Measurements from ENCODE around the gene TBC1D22A. TPM values are rescaled to one million over a fixed set of nuclear protein-coding genes. Genes with fewer than 3 reads are reported as not detected.

The TBC1D22A gene
- total RNA-seq, 1 experiment from 2014 or later, result 20.9 TPM

GRCh38 chr22:47091246-47091651, 328.8 kb downstream of the TBC1D22A start:
- TF ChIP-seq SP1 (IDR thresholded peaks at IDR 0.05; ENCODE audit: low read depth) (no peak), ZNF274 (IDR thresholded peaks at IDR 0.05; ENCODE audit: low read depth, low read length) (no peak)
- intact Hi-C loops (cut with micrococcal nuclease), result no loop called here
- Histone ChIP-seq H3K79me2 (ENCODE audit: insufficient read depth, low read length) (no peaks in the 10 kb centered on the region), H2AFZ (ENCODE audit: low read depth, low read length, poor library complexity, severe bottlenecking) (no peak overlapping the region), H3K4me2 (ENCODE audit: low read length) (no peak overlapping the region), H4K20me1 (ENCODE audit: insufficient read depth) (no peaks in the 10 kb centered on the region), H3K4me1 (ENCODE audit: control insufficient read depth in 1 of 2, insufficient read depth in 2 of 2, low read length in 2 of 2) (peaks cover 0 to 9% of the 10 kb centered on the region in 2 experiments; a peak in 1 of 4 replicates), H3K27me3 (ENCODE audit: insufficient read depth, low read length) (no peaks in the 10 kb centered on the region), H3K9ac (ENCODE audit: low read length) (no peak overlapping the region), H3K4me3 (replicated peaks in 1 of 2; ENCODE audit: low read depth in 1 of 2, low read length in 2 of 2) (no peak overlapping the region), H3K9me3 (ENCODE audit: control insufficient read depth in 1 of 2, insufficient read depth in 1 of 2, low read depth in 1 of 2, low read length in 2 of 2) (peaks cover 6 to 8% of the 10 kb centered on the region in 2 experiments; a peak in 2 of 4 replicates), H3K36me3 (ENCODE audit: control insufficient read depth in 1 of 2, insufficient read depth in 2 of 2, low read length in 2 of 2) (no peaks in the 10 kb centered on the region), H3K9me2 (ENCODE audit: insufficient read depth) (no peaks in the 10 kb centered on the region), H3K27ac (ENCODE audit: low read depth, low read length) (no peak overlapping the region)
- ATAC-seq, result no peak
- CTCF ChIA-PET, result no interaction called here
- DNase-seq (ENCODE audit: low read depth, low spot score), result no peak
- no TSS peak for BruUV-seq (replicated peaks)
- POLR2A ChIA-PET, result no interaction called here
- RAD21 ChIA-PET (ENCODE audit: low non-redundant PET in 1 of 2, low total read pairs in 2 of 2, uncharacterized antibody in 2 of 2, unreplicated experiment in 2 of 2), result no interaction called here

GRCh38 chr22:47091921-47092700, 329.7 kb downstream of the TBC1D22A start:
- peaks cover 6 to 8% of the 10 kb centered on the region in 2 experiments; a peak in 2 of 4 replicates for H3K9me3 ChIP-seq (ENCODE audit: control insufficient read depth in 1 of 2, insufficient read depth in 1 of 2, low read depth in 1 of 2, low read length in 2 of 2)
- ChIA-PET POLR2A (no interaction called here), CTCF (no interaction called here), RAD21 (ENCODE audit: low non-redundant PET in 1 of 2, low total read pairs in 2 of 2, uncharacterized antibody in 2 of 2, unreplicated experiment in 2 of 2) (no interaction called here)
- no peak overlapping the region for H3K27ac ChIP-seq (ENCODE audit: low read depth, low read length)
- no peak for ATAC-seq
- H3K27me3 ChIP-seq (ENCODE audit: insufficient read depth, low read length), result no peaks in the 10 kb centered on the region
- TF ChIP-seq SIN3A (IDR thresholded peaks at IDR 0.05; ENCODE audit: low read depth) (no peak), YY1 (IDR thresholded peaks at IDR 0.05; ENCODE audit: extremely low read depth, insufficient replicate concordance, low read depth, low read length) (no peak), TCF7L2 (IDR thresholded peaks at IDR 0.05; ENCODE audit: borderline replicate concordance, extremely low read depth, insufficient read depth, insufficient read length) (no peak), SP1 (IDR thresholded peaks at IDR 0.05; ENCODE audit: low read depth) (no peak), RAD21 (IDR thresholded peaks at IDR 0.05; ENCODE audit: low read depth) (no peak), CBX3 (IDR thresholded peaks at IDR 0.05; ENCODE audit: low read depth) (no peak), EZH2phosphoT487 (IDR thresholded peaks at IDR 0.05; ENCODE audit: borderline replicate concordance) (no peak), FOSL1 (IDR thresholded peaks at IDR 0.05; ENCODE audit: low read depth) (no peak), CEBPB (IDR thresholded peaks at IDR 0.05; ENCODE audit: low read depth) (no peak), EGR1 (IDR thresholded peaks at IDR 0.05; ENCODE audit: low read depth) (no peak), ELF1 (IDR thresholded peaks at IDR 0.05; ENCODE audit: borderline replicate concordance, low read depth) (no peak)
- TF ChIP-seq, protein P1, sequence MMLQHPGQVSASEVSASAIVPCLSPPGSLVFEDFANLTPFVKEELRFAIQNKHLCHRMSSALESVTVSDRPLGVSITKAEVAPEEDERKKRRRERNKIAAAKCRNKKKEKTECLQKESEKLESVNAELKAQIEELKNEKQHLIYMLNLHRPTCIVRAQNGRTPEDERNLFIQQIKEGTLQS (IDR thresholded peaks at IDR 0.05), result no peak
- intact Hi-C loops (cut with micrococcal nuclease), result no loop called here
- no peaks in the 10 kb centered on the region for H3K79me2 ChIP-seq (ENCODE audit: insufficient read depth, low read length)
- no peak overlapping the region for H2AFZ ChIP-seq (ENCODE audit: low read depth, low read length, poor library complexity, severe bottlenecking)
- peaks cover 0 to 9% of the 10 kb centered on the region in 2 experiments; a peak in 1 of 4 replicates for H3K4me1 ChIP-seq (ENCODE audit: control insufficient read depth in 1 of 2, insufficient read depth in 2 of 2, low read length in 2 of 2)
- H3K4me3 ChIP-seq (replicated peaks in 1 of 2; ENCODE audit: low read depth in 1 of 2, low read length in 2 of 2), result no peak overlapping the region
- no peak overlapping the region for H3K9ac ChIP-seq (ENCODE audit: low read length)
- no peak for DNase-seq (ENCODE audit: low read depth, low spot score)
- no peaks in the 10 kb centered on the region for H3K9me2 ChIP-seq (ENCODE audit: insufficient read depth)
- BruUV-seq (replicated peaks), result no TSS peak
- H3K36me3 ChIP-seq (ENCODE audit: control insufficient read depth in 1 of 2, insufficient read depth in 2 of 2, low read length in 2 of 2), result no peaks in the 10 kb centered on the region
- no peaks in the 10 kb centered on the region for H4K20me1 ChIP-seq (ENCODE audit: insufficient read depth)
- no peak overlapping the region for H3K4me2 ChIP-seq (ENCODE audit: low read length)
